Heart left ventricle (tissue), 16 donors: Measurements from ENCODE around the gene MYH11. TPM values are rescaled to one million over a fixed set of nuclear protein-coding genes. Genes with fewer than 3 reads are reported as not detected.

Experiments
- ATAC-seq, 4 donors: fragments of 200-7000 bp; cut with Tn5 transposase; one replicate each; pipeline ENCODE4 v1.9.1; 2020 to 2022; ENCODE audit warnings: moderate library complexity in 4 of 4, mild to moderate bottlenecking in 3 of 4, moderate number of reproducible peaks in 1 of 4
- DNase-seq, 5 donors: peaks; one replicate each; pipeline ENCODE4 v3.0.0-alpha.2; 2020
- H3K27ac ChIP-seq, 12 donors: fragments of 200-600 bp; sonication (generic) in 4 of 12; one replicate each; pipeline versions ENCODE4 v1.5.0 to v1.8.0; 2016 to 2022; ENCODE audit warnings: mild to moderate bottlenecking in 2 of 12
- H3K27me3 ChIP-seq, 9 donors: fragments of 200-600 bp; sonication (generic) in 2 of 9; one replicate each; pipeline versions ENCODE4 v1.5.1 to v1.8.0; 2016 to 2022; ENCODE audit warnings: mild to moderate bottlenecking in 3 of 9
- H3K36me3 ChIP-seq, 9 donors: fragments of 200-600 bp; sonication (generic) in 2 of 9; one replicate each; pipeline versions ENCODE4 v1.5.0 to v1.8.0; 2018 to 2022; ENCODE audit warnings: mild to moderate bottlenecking in 2 of 9
- H3K4me1 ChIP-seq, 12 donors: fragments of 200-600 bp; sonication (generic) in 4 of 12; one replicate each; pipeline versions ENCODE4 v1.5.0 to v1.8.0; 2016 to 2022; ENCODE audit warnings: mild to moderate bottlenecking in 3 of 12
- H3K4me3 ChIP-seq, 12 donors: fragments of 200-600 bp; sonication (generic) in 4 of 12; one replicate each; pipeline versions ENCODE4 v1.5.0 to v1.8.0; 2017 to 2022; ENCODE audit warnings: mild to moderate bottlenecking in 9 of 12, moderate library complexity in 4 of 12
- H3K9me3 ChIP-seq, 12 donors: fragments of 200-600 bp; sonication (generic) in 4 of 12; one replicate each; pipeline versions ENCODE4 v1.5.0 to v1.8.0; 2016 to 2022; ENCODE audit warnings: mild to moderate bottlenecking in 1 of 12
- POLR2A ChIP-seq, 2 donors: fragments of 450-650 bp; IDR thresholded peaks; one replicate each; pipeline ENCODE4 v1.6.1; 2017; ENCODE audit warnings: antibody characterized with exemption in 2 of 2, mild to moderate bottlenecking in 2 of 2, moderate library complexity in 2 of 2
- WGBS, 4 donors: extraction: QIAGEN DNeasy Blood & Tissue Kit in 2 of 4; methylation state at CpG; one replicate each; pipeline versions ENCODE4 v1.1.5 to v1.1.7; 2013 to 2018; 5-methylcytosine and 5-hydroxymethylcytosine counted together
- intact Hi-C, 10 donors: fragments of 100-400 bp; cut with DNase I; formaldehyde crosslinking; loops; one replicate each; pipeline versions ENCODE4 v1.11.1 to v1.14.2; 2022
- polyA plus RNA-seq, 2 donors: library from polyadenylated mRNA; stranded (reverse); fragments of 200-250 nt; gene quantifications; one replicate each; pipeline ENCODE4 v1.2.3, GENCODE V29; 2013
- total RNA-seq, 9 donors: library from RNA; depleted of rRNA in 2 of 9; stranded (reverse); fragments of >200 nt in 2 of 9; fragmentation: NEBNext Ultra II Directional in 3 of 9; extraction: Animal tissue kit (Norgen Biotek cat#: 25700) in 3 of 9; gene quantifications; one replicate each; pipeline versions ENCODE4 v1.1.0 to v1.2.4, GENCODE V29; 2016 to 2023
- TF ChIP-seq, protein P1 (sequence below), 12 donors: fragments of 200-600 bp; sonication (generic) in 4 of 12; IDR thresholded peaks; one replicate each; pipeline versions ENCODE4 v1.5.0 to v1.8.0; 2018 to 2022; ENCODE audit warnings: antibody characterized with exemption in 12 of 12, mild to moderate bottlenecking in 5 of 12
- donor health status: ischemic (EF 13 %, LVEDD 7.1; RV severe dilation, severe dysfunction).
- donor health status: healthy with polysubstance abuse.
- donor health status: DM: no; HTN: yes; CAD: no.
- donor health status: DM: no; HTN: no; CAD: no.
- donor health status: ischemic (EF 25% LVEDD 6.9; RV normal size, moderate dysfunction).
- donor health status: ischemic (EF 25% LVEDD 5.7; RV mildly dilated, moderate dysfunction).
- donor health status: healthy.
- donor health status: DM: yes; HTN: yes; CAD: no.
- donor health status: ischemic (EF 35%, LVEDD 5.7; RV mildly dilated, moderate dysfunction).
- donor health status: nonischemic (EF 11% LVEDD 7.7; RV severe dilation, severe dysfunction).
- donor health status: DM: yes; HTN: yes; CAD: no.
- donor health status: PGD.
- donor health status: ischemic (EF 29% LVEDD 5.4; RV normal size, mild dysfunction).
- donor health status: nonischemic (EF 23%, LVEDD 6.1; RV moderate dilation, normal function).

Gene MYH11
- total and polyA plus RNA-seq, 11 donors = 9.8 to 71.9 (median 26.5) TPM

DNA sequence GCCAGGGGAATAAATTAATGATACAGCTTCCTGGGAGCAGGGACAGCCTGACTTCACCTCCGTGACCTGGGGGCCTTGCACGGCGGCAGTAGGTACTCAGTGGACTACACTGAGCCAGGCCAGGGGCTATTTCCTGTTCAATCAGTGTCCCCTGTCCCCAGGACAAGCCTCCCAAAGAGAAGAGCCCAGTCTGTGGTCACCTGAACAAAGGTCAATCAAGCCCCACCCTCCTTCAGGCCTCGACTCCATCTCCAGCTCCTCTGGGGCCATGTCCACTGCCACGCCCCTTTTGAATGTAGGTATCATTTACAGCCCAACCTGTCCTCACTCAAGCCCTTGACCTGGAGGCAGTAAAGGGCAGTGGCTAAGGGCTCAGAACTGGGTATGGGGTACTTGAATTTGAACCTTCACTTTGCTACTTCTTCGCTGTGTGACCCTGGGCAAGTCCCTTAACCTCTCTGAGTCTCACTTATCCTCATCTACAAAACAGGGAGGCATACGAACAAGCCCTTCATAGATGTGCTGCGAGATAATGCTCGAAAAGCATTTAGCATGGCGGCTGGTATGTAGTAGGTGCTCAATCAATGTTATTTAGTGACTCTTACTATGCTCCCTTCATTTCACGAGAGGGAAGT is 29.0 kb downstream of the MYH11 start:
- no peak for DNase-seq
- H3K4me3 ChIP-seq = no peak overlapping the region
- intact Hi-C loops = loop anchor here in 1 of 10 donors (10.0 kb wide), 1 partner anchor 63 kb away; no protein-coding TSS in a partner anchor
- no peaks in the 10 kb centered on the region for H3K36me3 ChIP-seq
- H3K27ac ChIP-seq = peak overlapping the region in 1 of 12 donors; percentile 87
- no peak for TF ChIP-seq POLR2A (IDR thresholded peaks at IDR 0.05)
- TF ChIP-seq, protein P1, sequence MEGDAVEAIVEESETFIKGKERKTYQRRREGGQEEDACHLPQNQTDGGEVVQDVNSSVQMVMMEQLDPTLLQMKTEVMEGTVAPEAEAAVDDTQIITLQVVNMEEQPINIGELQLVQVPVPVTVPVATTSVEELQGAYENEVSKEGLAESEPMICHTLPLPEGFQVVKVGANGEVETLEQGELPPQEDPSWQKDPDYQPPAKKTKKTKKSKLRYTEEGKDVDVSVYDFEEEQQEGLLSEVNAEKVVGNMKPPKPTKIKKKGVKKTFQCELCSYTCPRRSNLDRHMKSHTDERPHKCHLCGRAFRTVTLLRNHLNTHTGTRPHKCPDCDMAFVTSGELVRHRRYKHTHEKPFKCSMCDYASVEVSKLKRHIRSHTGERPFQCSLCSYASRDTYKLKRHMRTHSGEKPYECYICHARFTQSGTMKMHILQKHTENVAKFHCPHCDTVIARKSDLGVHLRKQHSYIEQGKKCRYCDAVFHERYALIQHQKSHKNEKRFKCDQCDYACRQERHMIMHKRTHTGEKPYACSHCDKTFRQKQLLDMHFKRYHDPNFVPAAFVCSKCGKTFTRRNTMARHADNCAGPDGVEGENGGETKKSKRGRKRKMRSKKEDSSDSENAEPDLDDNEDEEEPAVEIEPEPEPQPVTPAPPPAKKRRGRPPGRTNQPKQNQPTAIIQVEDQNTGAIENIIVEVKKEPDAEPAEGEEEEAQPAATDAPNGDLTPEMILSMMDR (IDR thresholded peaks at IDR 0.05) = no peak
- H3K27me3 ChIP-seq = no peaks in the 10 kb centered on the region
- H3K4me1 ChIP-seq = peaks cover 0 to 8% (median 0%) of the 10 kb centered on the region in 12 donors
- WGBS, 4 donors = 91 to 93% (median 91%) methylated on average over 11 of the region's 11 CpGs
- no peaks in the 10 kb centered on the region for H3K9me3 ChIP-seq
- no peak for ATAC-seq

DNA sequence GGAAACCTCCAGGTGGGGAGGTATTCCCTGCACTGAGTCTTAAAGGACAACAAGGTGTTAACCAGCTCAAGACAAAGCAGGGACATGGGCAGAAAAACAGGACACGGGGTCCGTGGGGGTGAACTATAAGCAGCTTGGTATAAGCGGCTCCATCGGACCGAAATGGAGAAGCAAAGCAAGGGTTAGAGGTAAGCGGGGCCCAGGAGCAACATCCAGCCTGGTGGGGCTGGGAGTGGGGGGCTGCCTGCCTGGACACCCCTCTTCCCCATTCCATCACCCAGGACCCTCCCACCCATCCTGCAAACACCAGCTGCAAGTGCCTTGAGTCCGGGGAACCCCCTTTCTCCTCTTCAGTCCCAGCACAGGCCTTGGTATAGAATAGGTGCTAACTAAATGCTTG is 29.5 kb downstream of the MYH11 start:
- 90 to 96% (median 92%) methylated on average over 7 of the region's 7 CpGs for WGBS, 4 donors
- ATAC-seq (no peak), DNase-seq (no peak)
- H3K4me3 ChIP-seq = no peak overlapping the region
- peaks cover 0 to 8% (median 0%) of the 10 kb centered on the region in 12 donors for H3K4me1 ChIP-seq
- H3K27ac ChIP-seq = peak overlapping the region in 1 of 12 donors; percentile 87
- H3K9me3 ChIP-seq = no peaks in the 10 kb centered on the region
- H3K36me3 ChIP-seq = no peaks in the 10 kb centered on the region
- no peaks in the 10 kb centered on the region for H3K27me3 ChIP-seq
- TF ChIP-seq, protein P1 (IDR thresholded peaks at IDR 0.05) = no peak
- no peak for TF ChIP-seq POLR2A (IDR thresholded peaks at IDR 0.05)
- intact Hi-C loops = loop anchor here in 1 of 10 donors (10.0 kb wide), 1 partner anchor 62 kb away; no protein-coding TSS in a partner anchor

DNA sequence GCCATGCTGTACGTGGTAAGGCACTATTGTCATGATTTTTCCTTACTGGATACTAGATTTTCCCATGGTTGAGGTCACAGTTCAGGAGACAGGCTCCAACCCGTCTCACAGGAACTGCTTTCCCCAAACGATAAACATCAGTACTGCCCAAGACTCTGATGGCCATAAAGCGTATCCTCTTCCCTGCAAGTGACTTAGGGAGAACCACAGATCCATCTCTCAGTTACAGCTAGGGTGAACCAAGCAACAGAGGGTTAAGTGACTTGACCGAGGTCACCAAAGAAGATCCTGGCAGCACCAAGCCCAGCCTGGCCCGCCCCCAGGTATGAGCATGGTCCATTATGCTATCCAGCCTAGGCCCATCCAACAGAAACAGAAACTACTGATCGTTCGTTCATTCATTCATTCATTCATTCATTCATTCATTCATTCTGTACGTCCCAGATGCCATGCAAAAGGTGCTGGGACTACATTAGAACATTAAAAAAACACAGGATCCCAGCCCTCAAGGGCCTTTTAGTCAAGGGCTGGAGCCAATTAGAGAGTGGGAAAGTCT is 31.0 kb downstream of the MYH11 start:
- Histone ChIP-seq H3K9me3 (no peaks in the 10 kb centered on the region), H3K27ac (peak overlapping the region in 1 of 12 donors; percentile 87), H3K36me3 (no peaks in the 10 kb centered on the region), H3K27me3 (no peaks in the 10 kb centered on the region), H3K4me3 (no peak overlapping the region), H3K4me1 (peaks cover 0 to 8% (median 0%) of the 10 kb centered on the region in 12 donors)
- no peak for TF ChIP-seq POLR2A (IDR thresholded peaks at IDR 0.05)
- TF ChIP-seq, protein P1 (IDR thresholded peaks at IDR 0.05) = no peak
- intact Hi-C loops = loop anchor here in 1 of 10 donors (10.0 kb wide), 1 partner anchor 61 kb away; no protein-coding TSS in a partner anchor
- WGBS, 4 donors = 69 to 81% (median 73%) methylated on average over 6 to 9 of the region's 9 CpGs
- ATAC-seq (no peak), DNase-seq (no peak)

GRCh38 chr16:15822957-15823356 is 33.9 kb downstream of the MYH11 start:
- ATAC-seq (no peak), DNase-seq (no peak)
- Histone ChIP-seq H3K27me3 (no peaks in the 10 kb centered on the region), H3K9me3 (no peaks in the 10 kb centered on the region), H3K27ac (peak overlapping the region in 1 of 12 donors; percentile 87), H3K4me1 (no peaks in the 10 kb centered on the region), H3K4me3 (no peak overlapping the region), H3K36me3 (no peaks in the 10 kb centered on the region)
- TF ChIP-seq, protein P1 (IDR thresholded peaks at IDR 0.05) = no peak
- TF ChIP-seq POLR2A (IDR thresholded peaks at IDR 0.05) = no peak
- whole genome bisulfite sequencing, 4 donors = 72 to 78% (median 75%) methylated on average over 17 of the region's 17 CpGs
- intact Hi-C loops = loop anchor here in 8 of 10 donors (2.0 to 10.0 kb wide), 6 partner anchors 41 to 304 kb away; no protein-coding TSS in a partner anchor
